Measurements from ENCODE around the gene XIST.
"Not testable (repeated sequence)": the region's sequence is repeated elsewhere in the genome, so short reads cannot be mapped to it uniquely, and the experiment has no call there.

XIST gene

DNA sequence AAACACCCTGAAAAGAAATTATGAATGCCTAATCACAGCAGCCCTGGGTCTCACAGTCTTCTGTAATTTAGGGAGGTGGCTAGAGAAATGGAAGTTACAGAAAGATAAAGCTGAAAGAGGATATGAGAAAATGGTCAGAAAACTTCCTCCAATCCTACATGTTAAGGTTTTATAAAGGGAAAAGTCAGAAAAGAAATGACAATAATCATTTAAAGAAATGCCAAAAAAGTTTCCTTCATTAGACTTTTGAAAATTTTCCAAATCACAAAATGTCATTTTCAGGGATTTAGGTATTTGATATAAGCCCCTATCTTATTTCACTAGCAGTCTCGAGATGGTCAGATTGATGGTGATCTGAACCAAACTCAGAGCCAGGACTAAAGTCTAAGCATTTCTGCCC is 13.4 kb downstream of the XIST start:
- DNase-seq (ENCODE audit: low spot score) = no peak

DNA sequence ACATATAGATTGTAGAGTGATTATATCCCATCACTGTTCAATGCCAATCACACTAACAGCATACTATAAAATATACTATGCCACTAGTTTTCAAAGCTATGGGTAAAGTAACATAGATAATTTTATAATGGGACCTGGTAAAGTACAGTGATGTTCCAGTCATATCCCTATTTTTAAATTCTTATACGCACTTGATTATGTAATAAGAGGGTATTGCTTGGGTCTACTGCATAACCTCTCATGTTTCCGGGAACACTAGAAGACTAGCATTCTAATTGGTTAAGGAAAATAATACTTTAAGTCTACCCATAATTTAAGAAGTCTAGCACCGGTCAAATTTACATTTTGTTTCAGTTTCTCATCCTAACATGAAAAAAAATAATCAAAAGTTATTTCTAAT is 14.4 kb downstream of the XIST start:
- DNase-seq (ENCODE audit: low spot score) = no peak

DNA sequence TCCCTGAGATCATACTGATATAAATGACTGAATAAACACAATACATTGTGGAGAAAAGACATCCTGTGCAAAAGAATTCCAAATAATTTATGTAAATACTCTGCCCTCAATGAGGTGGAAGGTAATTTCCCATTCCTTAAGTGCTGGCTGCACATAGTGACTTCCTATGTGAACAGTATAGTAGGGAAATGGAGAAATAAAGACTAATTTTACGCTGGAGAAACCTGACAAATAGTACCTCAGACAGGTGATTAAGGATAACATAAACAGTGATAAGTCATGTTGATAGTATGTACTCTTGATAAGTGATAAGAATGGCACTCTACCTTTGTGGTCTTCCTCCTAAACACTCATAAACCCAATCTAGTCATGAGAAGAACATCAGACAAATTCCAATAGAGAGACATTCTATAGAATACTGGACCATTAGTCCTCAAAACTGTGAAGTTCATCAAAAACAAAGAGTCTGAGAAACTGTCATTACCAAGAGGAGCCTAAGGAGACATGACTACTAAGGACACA is 15.5 kb downstream of the XIST start:
- DNase-seq (ENCODE audit: low spot score) = no peak

DNA sequence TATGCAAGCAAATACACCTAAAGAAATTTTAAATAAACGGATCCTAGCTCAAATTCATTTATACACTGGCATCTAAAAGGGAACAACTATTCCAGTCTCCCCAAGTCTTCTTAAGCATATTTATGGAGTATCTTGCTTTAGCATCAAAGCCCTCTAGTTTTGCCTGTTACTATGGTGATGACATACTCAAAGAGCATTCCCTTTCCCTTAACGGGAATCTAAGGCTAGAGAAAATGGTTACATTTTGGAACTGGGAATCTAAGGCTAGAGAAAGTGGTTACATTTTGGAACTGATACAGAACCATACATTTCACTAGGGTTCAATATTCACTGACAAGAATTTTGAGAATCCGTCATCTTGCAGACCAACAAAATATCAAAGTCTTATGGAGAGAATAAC is 18.3 kb downstream of the XIST start:
- DNase-seq (ENCODE audit: low spot score) = no peak

DNA sequence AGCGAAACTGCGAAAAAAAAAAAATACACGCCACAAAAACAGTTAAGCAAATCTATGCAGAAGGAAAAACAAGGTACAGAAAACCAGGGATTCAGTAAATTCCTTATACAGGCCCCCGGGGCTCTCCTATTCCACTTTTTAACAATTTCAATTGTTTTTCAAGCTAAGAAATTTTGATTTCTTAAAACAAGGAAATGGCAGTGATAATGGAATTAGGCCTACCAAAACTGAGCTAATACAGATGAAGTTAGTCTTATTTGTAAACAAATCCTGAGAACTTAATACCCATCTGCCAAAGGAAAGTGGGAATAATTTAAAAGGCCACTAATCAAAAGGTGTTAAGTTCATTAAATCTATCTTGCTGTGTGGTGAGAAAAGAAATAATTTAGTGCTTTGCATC is 20.2 kb downstream of the XIST start:
- no peak for DNase-seq (ENCODE audit: low spot score)

DNA sequence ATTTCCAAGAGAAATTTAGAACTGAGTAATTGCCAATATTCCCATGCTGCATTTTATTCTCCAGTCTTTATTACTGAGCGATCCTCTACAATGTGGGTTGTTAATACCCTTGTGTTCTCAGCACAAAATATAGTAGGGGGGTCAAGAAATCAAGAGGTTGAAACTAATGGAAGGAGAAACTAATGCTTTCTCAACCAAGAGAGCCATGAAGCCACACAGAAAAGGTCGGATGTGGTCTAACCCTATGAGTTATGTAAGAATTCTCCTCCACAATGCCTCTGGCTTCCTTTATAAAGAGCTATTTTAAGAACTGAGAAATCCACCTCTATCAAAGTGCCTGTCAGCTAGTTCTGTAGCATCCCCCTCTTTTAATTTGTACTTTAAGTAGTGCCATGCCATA is 21.0 kb downstream of the XIST start:
- DNase-seq (ENCODE audit: low spot score) = no peak

DNA sequence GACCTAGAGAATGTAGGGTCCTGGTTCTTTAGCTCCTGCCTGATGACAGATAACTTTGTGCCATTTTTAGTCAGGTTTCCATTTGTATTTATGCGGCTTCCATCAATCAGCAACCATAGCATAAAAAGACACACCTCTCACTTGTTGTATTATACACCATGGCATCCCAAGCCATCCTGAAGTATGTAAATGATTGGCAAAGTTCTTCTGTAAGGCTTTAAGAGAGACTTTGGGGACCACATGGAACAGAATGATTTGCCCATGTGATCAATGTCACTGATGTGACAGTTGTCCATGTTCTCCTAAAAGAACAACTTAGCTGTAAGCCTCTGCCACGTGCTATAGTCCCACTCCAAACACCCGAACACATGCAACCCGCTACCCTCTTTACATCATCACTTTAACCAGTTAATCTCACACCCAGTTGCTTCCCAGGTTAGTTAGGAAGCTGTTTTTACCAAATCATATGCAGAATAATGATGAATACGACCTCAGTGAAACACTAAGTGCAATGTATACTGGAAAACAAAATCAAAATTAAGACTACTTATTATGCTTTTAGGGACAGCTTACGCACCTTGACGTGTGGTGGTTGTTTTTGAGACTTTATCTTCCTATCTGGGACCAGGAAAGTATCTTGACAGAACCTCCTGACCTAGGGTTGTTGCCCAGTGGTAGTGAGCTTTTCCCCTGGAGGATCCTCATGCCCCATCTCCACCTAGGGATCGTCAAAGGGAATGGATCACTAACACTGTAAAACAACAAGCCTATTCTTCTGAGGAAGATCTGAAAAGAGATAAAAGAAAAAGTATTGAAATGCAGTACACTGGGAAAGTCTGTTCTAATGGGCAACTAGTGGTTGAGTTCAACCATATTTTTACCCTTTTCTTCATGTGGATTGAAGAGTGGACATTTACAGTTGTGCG is 21.8 kb downstream of the XIST start:
- no peak for DNase-seq (ENCODE audit: low spot score)

DNA sequence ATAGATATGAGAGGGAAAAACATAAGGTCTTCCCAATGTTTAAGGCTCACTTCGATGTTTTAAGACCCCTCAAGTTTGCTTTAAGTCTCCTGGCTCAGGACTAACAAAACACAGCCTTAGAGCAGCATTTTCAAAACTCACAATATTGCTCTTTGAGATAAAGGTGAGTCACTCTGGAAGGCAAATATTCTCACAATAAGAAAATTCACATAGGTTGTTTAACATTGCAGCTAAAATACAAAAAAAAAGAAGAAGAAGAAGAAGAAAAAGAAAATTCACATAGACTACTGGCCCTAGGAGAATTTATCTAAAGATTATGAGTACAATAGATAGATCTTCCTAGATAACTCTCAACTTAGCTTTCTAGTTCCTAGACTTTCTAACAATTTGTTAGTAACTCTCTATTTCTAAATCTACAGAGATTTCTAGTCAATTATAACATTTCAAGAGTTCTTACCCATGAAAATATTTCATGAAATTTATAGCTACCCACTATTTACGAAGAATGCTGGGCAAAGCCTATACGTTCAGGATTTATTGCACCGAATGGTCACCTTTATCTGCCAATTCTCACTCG is 22.5 kb downstream of the XIST start:
- DNase-seq (ENCODE audit: low spot score) = no peak

DNA sequence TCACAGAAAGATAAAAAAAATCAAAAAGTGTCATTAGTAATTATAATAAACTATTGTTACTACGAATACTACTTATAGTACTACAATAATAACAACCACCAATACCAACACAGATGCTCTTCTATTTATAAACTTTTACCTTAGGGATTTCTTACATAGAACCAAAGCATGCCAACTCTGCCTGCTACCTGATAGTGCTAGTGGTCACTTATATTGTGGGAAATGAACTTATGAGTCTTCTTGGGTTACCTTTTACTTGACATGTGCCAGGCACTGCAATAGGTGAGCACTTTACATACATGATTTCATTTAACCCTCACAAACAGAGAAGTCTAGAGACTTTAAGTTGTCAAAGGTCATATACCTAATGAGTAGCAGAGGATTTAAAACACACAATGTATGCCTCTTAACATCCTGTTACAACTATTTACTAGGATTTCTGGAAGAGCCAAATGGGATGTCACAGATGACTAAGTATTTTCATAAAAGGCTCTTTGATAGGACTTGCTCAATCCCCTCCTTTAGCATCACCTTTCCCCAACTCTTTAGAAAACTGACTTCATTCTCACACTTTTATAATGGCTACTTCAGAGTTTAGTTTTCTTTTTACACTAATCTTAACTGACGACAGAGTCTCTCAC is 24.3 kb downstream of the XIST start:
- DNase-seq (ENCODE audit: low spot score) = no peak

DNA sequence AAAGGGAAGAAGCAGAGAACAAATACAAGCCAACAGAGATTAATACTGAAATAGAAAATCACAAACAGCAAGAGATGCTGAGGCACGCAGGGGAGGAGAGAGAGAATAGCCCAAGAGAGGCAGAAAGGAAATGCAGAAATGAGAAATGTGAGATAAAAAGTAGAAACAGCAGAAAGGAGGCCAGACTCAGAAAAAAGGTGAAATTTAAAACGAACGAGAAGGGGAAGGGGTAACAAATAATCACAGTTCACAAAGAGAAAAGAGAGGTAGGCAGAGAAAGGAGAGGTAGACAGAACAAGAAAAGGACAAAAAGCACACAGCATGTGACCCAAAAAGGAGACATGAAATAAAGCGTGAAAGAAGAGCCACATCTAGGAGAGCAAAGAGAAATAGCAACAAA is 25.1 kb downstream of the XIST start:
- no peak for DNase-seq (ENCODE audit: low spot score)

DNA sequence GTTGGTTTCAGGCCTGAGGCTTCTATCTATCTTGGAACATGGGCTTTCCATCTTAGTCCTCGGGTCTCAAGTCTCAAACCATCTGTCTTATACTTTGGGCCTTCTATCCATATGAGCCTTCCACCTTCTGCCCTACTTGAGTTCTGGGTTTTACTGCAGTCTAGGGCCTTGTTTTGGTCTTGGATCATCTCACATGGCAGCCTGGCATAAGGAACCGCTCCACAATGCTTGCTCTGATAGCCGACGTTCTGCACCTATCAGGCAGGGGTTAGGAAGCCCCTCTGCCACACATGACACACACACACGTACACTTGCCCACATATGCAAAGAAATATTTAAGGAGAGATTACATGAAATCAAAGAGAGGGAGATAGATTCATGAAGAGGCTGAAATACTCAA is 25.5 kb downstream of the XIST start:
- DNase-seq (ENCODE audit: low spot score) = no peak

DNA sequence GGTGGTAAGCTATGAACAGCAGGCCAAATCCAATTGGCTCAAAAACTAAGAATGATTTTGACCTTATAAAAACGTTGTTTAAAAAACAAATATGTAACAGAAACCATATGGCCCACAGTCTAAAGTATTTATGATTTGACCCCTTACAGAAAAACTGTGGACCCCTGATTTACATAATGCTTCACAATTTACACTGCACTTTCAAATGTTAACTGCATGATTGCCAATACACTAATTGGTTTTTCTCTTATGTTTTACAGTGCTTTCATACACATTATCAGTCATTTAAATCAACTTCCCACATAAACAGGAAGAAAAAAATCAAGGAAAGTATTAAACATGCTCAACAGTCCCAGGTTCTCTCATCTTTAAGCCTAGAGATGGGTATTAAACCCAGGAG is 26.9 kb downstream of the XIST start:
- no peak for DNase-seq (ENCODE audit: low spot score)

DNA sequence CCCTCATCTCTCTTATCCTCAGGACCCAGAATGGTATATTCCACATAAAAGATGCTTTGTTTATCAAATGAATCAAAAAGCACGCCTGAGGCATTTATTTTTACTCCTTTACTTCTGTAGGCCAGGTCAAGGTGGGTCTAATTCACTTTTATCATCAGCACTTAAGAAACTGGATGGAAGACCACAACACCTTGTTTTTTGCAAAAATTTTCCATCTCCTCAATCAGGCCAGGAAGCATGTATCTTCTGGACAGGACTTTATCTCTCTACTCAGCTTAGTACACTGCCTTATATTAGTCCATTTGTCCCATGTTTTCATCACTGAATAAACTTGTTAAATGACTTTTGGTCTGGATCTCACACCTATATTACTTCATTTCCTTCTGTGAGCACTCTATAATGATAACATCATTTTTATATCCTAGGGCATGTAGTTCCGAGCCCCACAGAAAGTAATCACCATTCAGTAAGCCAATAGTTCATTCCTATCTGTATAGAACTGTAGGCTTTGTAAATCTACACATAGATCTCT is 29.0 kb downstream of the XIST start:
- DNase-seq (ENCODE audit: low spot score) = no peak

DNA sequence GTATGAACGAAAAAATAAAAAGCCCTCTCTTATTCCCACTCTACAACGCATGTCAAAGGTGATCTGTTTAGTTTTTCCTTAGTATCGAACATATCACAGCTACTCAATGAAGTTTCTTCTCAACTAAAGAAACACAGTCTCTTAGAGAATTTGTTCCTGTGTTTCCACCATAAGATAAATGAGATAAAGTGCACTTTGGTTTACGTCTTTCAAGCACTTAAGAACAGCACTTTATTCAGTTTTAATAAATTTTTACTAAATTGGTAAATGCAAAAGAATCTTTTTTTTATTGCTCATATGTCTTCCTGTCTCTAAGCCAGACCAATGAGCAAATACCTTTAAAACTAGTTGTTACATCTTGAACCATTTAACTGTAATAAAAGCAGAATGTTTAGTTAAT is 29.7 kb downstream of the XIST start:
- DNase-seq (ENCODE audit: low spot score) = no peak

DNA sequence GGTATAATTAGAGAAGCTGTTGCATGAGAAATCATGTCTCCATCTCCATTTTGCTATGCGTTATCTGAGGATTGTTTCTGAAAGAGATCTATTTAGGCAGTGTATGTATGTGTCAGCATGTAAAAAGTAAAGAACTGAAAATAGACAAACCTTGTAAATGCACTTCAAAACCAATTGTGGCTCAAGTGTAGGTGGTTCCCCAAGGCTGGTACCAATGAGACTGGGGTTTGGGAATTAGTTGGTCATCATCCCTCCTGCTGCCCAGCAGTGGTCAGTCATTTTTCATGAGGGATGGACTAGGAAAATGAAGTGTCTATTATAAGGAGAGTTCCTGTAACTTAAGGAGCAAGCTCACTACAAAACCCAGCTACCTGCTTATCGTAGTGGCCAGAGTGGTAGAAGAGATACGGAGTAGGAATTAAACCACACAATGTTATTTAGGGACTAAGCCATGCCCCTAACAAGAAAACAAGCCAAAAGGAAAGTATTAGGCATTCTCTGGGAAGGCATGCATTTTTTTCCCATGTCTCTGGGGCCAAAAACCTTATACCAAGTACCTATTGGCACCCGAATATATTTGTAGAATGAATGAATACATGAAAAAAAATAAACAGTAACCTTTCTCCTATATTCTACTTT is 30.5 kb downstream of the XIST start:
- DNase-seq (ENCODE audit: low spot score) = no peak

DNA sequence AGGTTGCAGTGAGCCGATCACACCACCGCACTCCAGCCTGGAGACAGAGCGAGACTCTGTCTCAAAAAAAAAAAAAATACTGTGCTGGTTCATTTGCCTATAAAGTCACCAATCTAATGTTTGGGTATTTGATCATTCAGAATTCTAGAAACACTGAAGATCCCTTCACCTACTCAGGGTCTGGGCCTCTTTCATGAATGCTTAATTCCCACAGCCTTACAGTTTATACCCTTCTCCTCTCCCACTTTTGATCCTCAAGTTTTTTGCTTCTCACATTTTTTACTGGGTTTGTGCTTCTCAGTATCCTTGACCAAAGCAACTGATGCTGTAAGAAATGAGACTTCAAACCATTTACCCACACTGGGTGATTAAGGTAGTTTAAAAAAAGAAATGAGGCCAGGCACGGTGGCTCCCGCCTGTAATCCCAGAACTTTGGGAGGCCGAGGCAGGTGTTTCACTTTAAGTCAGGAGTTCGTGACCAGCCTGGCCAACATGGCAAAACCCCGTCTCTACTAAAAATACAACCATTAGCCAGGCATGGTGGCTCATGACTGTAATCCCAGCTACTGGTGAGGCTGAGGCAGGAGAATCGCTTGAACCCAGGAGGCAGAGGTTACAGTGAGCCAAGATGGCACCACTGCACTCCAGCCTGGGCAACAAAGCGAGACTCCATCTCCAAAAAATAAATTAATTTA is 32.5 kb downstream of the XIST start:
- not testable (repeated sequence) for DNase-seq (ENCODE audit: low spot score)

DNA sequence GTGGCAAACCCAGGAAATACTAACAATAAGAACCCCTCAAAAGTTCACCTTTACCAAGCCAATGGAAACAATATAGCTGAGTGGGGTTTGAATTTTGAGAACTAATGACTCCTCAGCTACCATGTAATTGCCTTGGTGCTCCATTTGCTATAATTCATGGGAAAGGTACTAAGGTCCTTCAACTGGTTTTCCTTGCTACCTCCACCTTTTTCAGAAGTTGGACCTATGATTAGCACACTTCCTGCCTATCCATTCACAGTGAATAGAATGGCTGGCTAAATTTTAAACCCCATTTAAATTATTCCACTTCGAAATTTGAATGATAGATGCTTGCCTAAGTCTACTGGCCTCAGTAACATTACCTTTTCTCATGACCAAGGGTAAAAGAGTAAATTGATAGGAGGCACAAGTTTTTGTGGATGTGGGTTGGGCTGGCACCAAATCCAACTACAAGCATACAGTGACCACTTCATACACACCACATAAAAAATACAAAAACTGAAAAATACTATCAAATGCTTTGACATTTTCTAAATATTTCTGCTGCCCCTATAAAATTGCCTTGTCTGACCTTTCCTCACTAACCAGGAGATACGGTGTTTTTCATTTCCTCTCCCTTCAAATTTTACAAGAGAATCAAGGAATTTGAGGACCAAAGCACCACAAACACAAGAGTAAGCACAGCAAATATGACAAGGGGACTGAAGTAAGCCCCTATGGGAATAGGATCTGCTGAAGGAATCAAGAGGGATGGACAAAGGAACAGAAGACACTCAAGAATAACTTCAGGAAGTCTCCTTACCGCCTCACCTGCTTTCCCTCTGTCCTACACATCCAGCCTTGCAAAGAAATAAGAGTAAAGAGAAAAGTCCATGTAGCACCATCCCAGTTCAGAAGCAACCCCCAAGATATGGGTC is 34.1 kb downstream of the XIST start:
- DNase-seq (ENCODE audit: low spot score) = no peak

DNA sequence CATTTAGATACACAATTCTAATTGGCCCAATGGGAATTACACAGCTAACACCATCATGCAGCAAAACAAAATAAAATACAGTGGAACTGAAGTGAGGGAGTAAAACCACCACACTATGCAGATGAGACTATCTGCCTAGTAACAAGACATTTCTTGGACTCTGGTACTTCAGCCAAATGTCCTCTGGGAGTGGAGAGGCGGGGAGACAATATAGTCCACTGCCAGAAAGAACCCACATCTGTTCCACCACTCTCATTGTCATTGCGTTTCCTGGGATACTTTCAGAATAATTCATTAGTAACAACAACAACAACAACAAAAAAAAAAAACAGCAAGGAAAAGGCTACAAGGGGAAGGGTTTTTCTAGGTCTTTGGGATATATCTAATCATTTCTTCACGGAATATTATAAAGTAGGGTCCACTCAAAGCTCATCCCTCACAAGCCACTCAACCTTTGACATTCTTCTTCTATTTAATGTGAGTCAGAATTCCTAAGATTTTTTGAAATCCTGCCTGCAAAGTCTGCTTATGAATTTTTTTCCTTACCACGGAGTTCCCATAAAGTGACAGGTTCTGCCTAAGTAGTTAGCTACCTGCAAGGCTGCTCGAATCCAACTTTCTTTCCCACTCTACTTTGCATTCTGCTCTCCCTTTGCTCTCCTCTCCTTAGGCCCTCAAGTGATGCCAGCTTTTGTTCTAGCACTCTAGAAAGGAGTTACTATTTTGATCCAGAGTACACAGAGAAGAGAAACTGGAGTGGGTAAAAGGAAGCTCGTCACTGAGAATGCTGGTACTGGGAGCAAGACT is 34.9 kb downstream of the XIST start:
- no peak for DNase-seq (ENCODE audit: low spot score)

DNA sequence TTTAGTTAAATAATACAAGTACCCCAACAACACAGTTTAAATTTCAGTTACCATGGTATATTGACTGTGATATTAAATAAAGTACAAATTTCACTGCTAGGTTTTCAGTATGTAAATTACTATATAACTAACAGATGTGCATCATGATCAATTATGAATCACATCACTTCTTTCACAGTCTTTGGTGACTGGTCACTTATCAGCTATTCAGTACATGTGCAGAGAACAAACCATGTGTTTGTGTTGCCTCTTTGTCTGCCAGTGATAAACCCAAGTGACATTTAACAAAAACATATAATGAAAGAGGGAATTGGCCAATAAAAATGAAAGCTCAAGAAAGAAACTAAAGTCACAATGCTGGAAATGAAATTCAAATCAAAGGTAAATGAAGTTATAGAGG is 40.3 kb downstream of the XIST start:
- DNase-seq (ENCODE audit: low spot score) = no peak

DNA sequence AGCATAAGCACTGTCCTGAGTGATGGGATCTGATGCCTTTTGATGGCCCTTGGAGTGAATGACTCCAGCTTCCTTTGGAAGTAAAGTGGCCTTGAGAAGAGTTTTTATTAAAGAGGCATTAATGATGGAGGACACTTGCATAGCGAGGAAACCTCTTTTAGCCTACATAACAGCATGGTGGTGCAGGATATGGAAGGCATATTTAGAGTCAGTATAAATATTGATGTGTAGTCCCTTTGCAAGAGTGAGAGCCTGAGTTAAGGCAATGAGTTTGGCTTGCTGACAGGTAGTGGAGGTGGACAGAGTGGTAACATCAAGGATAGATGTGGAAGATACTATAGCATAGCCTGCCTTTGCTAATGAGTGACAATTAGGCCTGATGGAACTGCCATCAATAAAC is 48.4 kb downstream of the XIST start:
- not testable (repeated sequence) for DNase-seq (ENCODE audit: low spot score)
